GM12878 (cell line): Measurements from ENCODE around the gene BLOC1S6. TPM values are rescaled to one million over a fixed set of nuclear protein-coding genes. Genes with fewer than 3 reads are reported as not detected.

Experiments used
- CTCF ChIP-seq, 3 experiments: IDR thresholded peaks in 2 of 3; conservative IDR thresholded peaks in 1 of 3; 2 replicates each; pipeline ENCODE4 v1.5.1; 2011; ENCODE audit warnings: low read depth in 3 of 3, low read length in 3 of 3, mild to moderate bottlenecking in 3 of 3, control low read depth in 2 of 3, moderate library complexity in 2 of 3, inconsistent platforms in 1 of 3, mixed read lengths in 1 of 3; ENCODE audit not compliant: control insufficient read depth in 2 of 3, insufficient read depth in 1 of 3; ENCODE audit errors: extremely low read depth in 1 of 3
- DPF2 ChIP-seq: fragments of 450-650 bp; IDR thresholded peaks from 2 replicates; pipeline ENCODE4 v1.6.1; 2017; ENCODE audit warnings: mild to moderate bottlenecking
- E2F8 ChIP-seq: fragments of 450-650 bp; IDR thresholded peaks from 2 replicates; pipeline ENCODE4 v1.6.1; 2018; ENCODE audit warnings: mild to moderate bottlenecking, low read depth, moderate library complexity; ENCODE audit not compliant: partially characterized antibody
- IKZF1 ChIP-seq: fragments of 450-650 bp; conservative IDR thresholded peaks from 2 replicates; pipeline ENCODE4 v1.6.1; 2017; ENCODE audit warnings: antibody characterized with exemption, mild to moderate bottlenecking
- IRF3 ChIP-seq: fragments of 450-650 bp; IDR thresholded peaks from 2 replicates; pipeline ENCODE4 v1.6.1; 2014; ENCODE audit warnings: mild to moderate bottlenecking
- LARP7 ChIP-seq: fragments of 450-650 bp; IDR thresholded peaks from 2 replicates; pipeline ENCODE4 v1.6.1; 2017; ENCODE audit warnings: mild to moderate bottlenecking
- MTA2 ChIP-seq: fragments of 450-650 bp; IDR thresholded peaks from 2 replicates; pipeline ENCODE4 v1.6.1; 2016; ENCODE audit warnings: low read depth, mild to moderate bottlenecking, moderate library complexity
- MYB ChIP-seq: fragments of 150-350 bp; IDR thresholded peaks from 2 replicates; pipeline ENCODE4 v1.6.1; 2014; ENCODE audit warnings: mild to moderate bottlenecking, low read depth, low read length, borderline replicate concordance
- NFYB ChIP-seq: IDR thresholded peaks from 2 replicates; pipeline ENCODE4 v1.6.1; 2011; ENCODE audit warnings: low read depth, mild to moderate bottlenecking, low read length, improper control_type of control experiment, moderate library complexity; ENCODE audit not compliant: insufficient read depth
- NKRF ChIP-seq: fragments of 450-650 bp; conservative IDR thresholded peaks from 2 replicates; pipeline ENCODE4 v1.6.1; 2017; ENCODE audit warnings: mild to moderate bottlenecking, moderate library complexity
- SMAD1 ChIP-seq: fragments of 450-650 bp; IDR thresholded peaks from 2 replicates; pipeline ENCODE4 v1.6.1; 2018; ENCODE audit warnings: mild to moderate bottlenecking, low read depth; ENCODE audit not compliant: partially characterized antibody
- SMARCA5 ChIP-seq: fragments of 450-650 bp; IDR thresholded peaks from 2 replicates; pipeline ENCODE4 v1.6.1; 2017; ENCODE audit warnings: mild to moderate bottlenecking
- SREBF1 ChIP-seq: IDR thresholded peaks from 2 replicates; pipeline ENCODE4 v1.6.1; 2012; ENCODE audit warnings: mild to moderate bottlenecking, low read length
- TAF1 ChIP-seq: IDR thresholded peaks from 2 replicates; pipeline ENCODE4 v1.6.1; 2011; ENCODE audit warnings: mild to moderate bottlenecking, low read depth, low read length, borderline replicate concordance
- YBX1 ChIP-seq: fragments of 450-650 bp; IDR thresholded peaks from 2 replicates; pipeline ENCODE4 v1.6.1; 2016; ENCODE audit warnings: antibody characterized with exemption
- ZBTB4 ChIP-seq: fragments of 450-650 bp; formaldehyde crosslinking; IDR thresholded peaks from 2 replicates; pipeline ENCODE4 v1.4.0; 2022; ENCODE audit warnings: mild to moderate bottlenecking, moderate library complexity
- ZNF274 ChIP-seq: IDR thresholded peaks from one replicate; pipeline ENCODE4 v1.8.0; 2011; ENCODE audit not compliant: insufficient read length, insufficient read depth
- polyA plus RNA-seq, 11 experiments: library from polyadenylated mRNA; depleted of rRNA in 4 of 11; unstranded in 6 of 11; stranded (reverse) in 5 of 11; fragments of >200 nt; fragmentation: Nextera tagmentation in 4 of 11; fragmentation: Illumina TruSeq in 1 of 11; extraction: Ambion mirVana in 4 of 11; extraction: Trizol in 1 of 11; gene quantifications; 1 replicate in 1 of 11; 2 replicates in 10 of 11; pipeline versions ENCODE4 v1.2.1 to v1.2.3, GENCODE V29; 2011 to 2016; ENCODE audit warnings: inconsistent platforms in 2 of 11, missing spikeins in 2 of 11, low read depth in 1 of 11
- total RNA-seq, 4 experiments: library from RNA; depleted of rRNA in 3 of 4; stranded (reverse); fragments of >200 nt in 3 of 4; fragmentation: Illumina TruSeq in 1 of 4; extraction: Trizol in 1 of 4; gene quantifications; 2 replicates each; pipeline versions ENCODE4 v1.2.1 to v1.2.3, GENCODE V29; 2013 to 2021

BLOC1S6 gene
- total and polyA plus RNA-seq, 10 of the 15 experiments (the other 5 are each of a cell fraction or from before 2014, with no cell fraction given): 13.5 to 48.8 (median 32.7) TPM

- no peak for TF ChIP-seq ZBTB4 (CRISPR knock-in tag)
- peak; percentile 71; the same call in 1 of the 2 replicates for TF ChIP-seq NFYB
- TF ChIP-seq E2F8: peak; percentile 68
- TF ChIP-seq IKZF1: peak; percentile 90
- TF ChIP-seq SMARCA5: peak; percentile 44; the same call in 1 of the 2 replicates
- no peak for TF ChIP-seq SMAD1
- peak; percentile 60; the same call in 1 of the 2 replicates for TF ChIP-seq NKRF
- no peak for TF ChIP-seq SREBF1
- TF ChIP-seq LARP7: no peak; the same call in none of the 2 replicates
- peak; percentile 94 for TF ChIP-seq TAF1
- TF ChIP-seq CTCF (IDR thresholded peaks at IDR 0.05 in 2 of 3, conservative IDR thresholded peaks at IDR 0.05 in 1 of 3; ENCODE audit: control insufficient read depth in 2 of 3, extremely low read depth in 1 of 3, insufficient read depth in 1 of 3, low read depth in 3 of 3, low read length in 3 of 3): no peak
- TF ChIP-seq ZNF274: no peak
- TF ChIP-seq YBX1: no peak
- peak; percentile 0; the same call in 1 of the 2 replicates for TF ChIP-seq IRF3
- TF ChIP-seq MTA2: no peak
- TF ChIP-seq DPF2: no peak
- TF ChIP-seq MYB: no peak
Observed at GRCh38 chr15:45587095-45587862, at the start of gene BLOC1S6 (continued).
